IMR-90 (cell line): Measurements from ENCODE around the gene MED23. TPM values are rescaled to one million over a fixed set of nuclear protein-coding genes. Genes with fewer than 3 reads are reported as not detected.

Experiments used
- ATAC-seq: fragments of 200-7000 bp; cut with Tn5 transposase; 2 replicates; pipeline ENCODE4 v1.9.1; 2020; ENCODE audit warnings: low read depth, mild to moderate bottlenecking, moderate library complexity
- BruUV-seq: library from RNA; stranded (reverse); fragments of 400-500 nt; replicated peaks from 2 replicates; lab custom pipeline; 2021; lab: Mats Ljungman, UMichigan
- CTCF ChIA-PET: fragments of 300-600 bp; formaldehyde crosslinking; extraction: SDS; loops from one replicate; lab custom pipeline; 2021; ENCODE audit warnings: antibody characterized with exemption; lab: Yijun Ruan, JAX
- POLR2A ChIA-PET: fragments of 300-600 bp; sonication (Branson Sonifier 250); formaldehyde crosslinking; loops from one replicate; lab custom pipeline; 2022; ENCODE audit warnings: antibody characterized with exemption; ENCODE audit not compliant: unreplicated experiment; lab: Charles Lee
- DNase-seq: peaks from one replicate; pipeline ENCODE4 v3.0.0; 2013
- H2AFZ ChIP-seq: replicated peaks from 2 replicates; pipeline ENCODE3; 2013; ENCODE audit warnings: low read length, mild to moderate bottlenecking; ENCODE audit not compliant: poor library complexity
- H2AK5ac ChIP-seq: 2 replicates; pipeline ENCODE4 v1.6.1; 2013; ENCODE audit warnings: low read depth, low read length, inconsistent platforms
- H2AK9ac ChIP-seq: replicated peaks from 2 replicates; pipeline ENCODE3; 2013; ENCODE audit warnings: mild to moderate bottlenecking, low read depth, low read length, moderate library complexity; ENCODE audit not compliant: poor library complexity
- H2BK120ac ChIP-seq: 2 replicates; pipeline ENCODE4 v1.6.1; 2013; ENCODE audit warnings: low read depth, low read length, inconsistent platforms
- H2BK15ac ChIP-seq: 3 replicates; pipeline ENCODE4 v1.6.1; 2013; ENCODE audit warnings: low read depth, low read length, inconsistent platforms
- H2BK20ac ChIP-seq: 2 replicates; pipeline ENCODE4 v1.6.1; 2013; ENCODE audit warnings: low read depth, mild to moderate bottlenecking, inconsistent platforms, low read length, moderate library complexity
- H2BK5ac ChIP-seq: 2 replicates; pipeline ENCODE4 v1.6.1; 2013; ENCODE audit warnings: mild to moderate bottlenecking, low read depth, low read length, inconsistent platforms; ENCODE audit not compliant: poor library complexity, severe bottlenecking
- H3K14ac ChIP-seq: replicated peaks from 2 replicates; pipeline ENCODE4 v1.6.1; 2013; ENCODE audit warnings: low read depth, low read length, inconsistent platforms
- H3K18ac ChIP-seq: 2 replicates; pipeline ENCODE4 v1.6.1; 2013; ENCODE audit warnings: low read depth, low read length, control low read depth
- H3K23ac ChIP-seq: 2 replicates; pipeline ENCODE4 v1.6.1; 2013; ENCODE audit warnings: low read depth, low read length, inconsistent platforms
- H3K27ac ChIP-seq: 2 replicates; pipeline ENCODE4 v1.5.1; 2013; ENCODE audit warnings: mild to moderate bottlenecking, control low read depth, low read length; ENCODE audit not compliant: insufficient read depth
- H3K27me3 ChIP-seq: 2 replicates; pipeline ENCODE4 v1.6.1; 2013; ENCODE audit warnings: low read length; ENCODE audit not compliant: control insufficient read depth, insufficient read depth
- H3K36me3 ChIP-seq: 2 replicates; pipeline ENCODE4 v1.6.1; 2013; ENCODE audit warnings: low read length, mixed read lengths; ENCODE audit not compliant: control insufficient read depth, insufficient read depth
- H3K4ac ChIP-seq: 2 replicates; pipeline ENCODE4 v1.6.1; 2013; ENCODE audit warnings: low read depth, low read length, inconsistent platforms
- H3K4me1 ChIP-seq: 2 replicates; pipeline ENCODE4 v1.6.1; 2013; ENCODE audit warnings: low read length, mixed read lengths; ENCODE audit not compliant: control insufficient read depth, insufficient read depth
- H3K4me2 ChIP-seq: 2 replicates; pipeline ENCODE4 v1.6.1; 2013; ENCODE audit warnings: low read depth, mild to moderate bottlenecking, control low read depth, low read length, moderate library complexity
- H3K4me3 ChIP-seq: 2 replicates; pipeline ENCODE4 v1.5.1; 2013; ENCODE audit warnings: low read depth, mild to moderate bottlenecking, control low read depth, low read length, moderate library complexity; ENCODE audit not compliant: insufficient read depth
- H3K56ac ChIP-seq: 2 replicates; pipeline ENCODE4 v1.6.1; 2013; ENCODE audit warnings: low read length, inconsistent platforms; ENCODE audit not compliant: insufficient read depth; ENCODE audit errors: extremely low read depth
- H3K79me1 ChIP-seq, 2 experiments: 2 replicates each; pipeline ENCODE4 v1.6.1; 2013; ENCODE audit warnings: low read length in 2 of 2, inconsistent platforms in 1 of 2, low read depth in 1 of 2
- H3K9ac ChIP-seq: 2 replicates; pipeline ENCODE4 v1.6.1; 2013; ENCODE audit warnings: low read depth, low read length, control low read depth
- H3K9me1 ChIP-seq: 2 replicates; pipeline ENCODE4 v1.6.1; 2013; ENCODE audit warnings: low read length, inconsistent platforms; ENCODE audit not compliant: insufficient read depth
- H3K9me3 ChIP-seq: 2 replicates; pipeline ENCODE4 v1.6.1; 2013; ENCODE audit warnings: low read length; ENCODE audit not compliant: control insufficient read depth, insufficient read depth
- H4K20me1 ChIP-seq: 2 replicates; pipeline ENCODE4 v1.6.1; 2013; ENCODE audit warnings: low read length, inconsistent platforms; ENCODE audit not compliant: insufficient read depth
- H4K5ac ChIP-seq: 2 replicates; pipeline ENCODE4 v1.6.1; 2013; ENCODE audit warnings: mild to moderate bottlenecking, low read depth, low read length, control low read depth
- H4K8ac ChIP-seq, 2 experiments: 2 replicates each; pipeline ENCODE4 v1.6.1; 2013; ENCODE audit warnings: low read depth in 2 of 2, low read length in 2 of 2, control low read depth in 1 of 2, inconsistent platforms in 1 of 2
- H4K91ac ChIP-seq: 2 replicates; pipeline ENCODE4 v1.6.1; 2013; ENCODE audit warnings: low read depth, low read length, inconsistent platforms; ENCODE audit not compliant: insufficient read depth
- CEBPB ChIP-seq: IDR thresholded peaks from 2 replicates; pipeline ENCODE4 v1.6.1; 2012; ENCODE audit warnings: low read depth, low read length, improper control_type of control experiment
- CHD1 ChIP-seq: IDR thresholded peaks from 2 replicates; pipeline ENCODE4 v1.6.1; 2012; ENCODE audit warnings: low read depth, low read length, improper control_type of control experiment
- FOS ChIP-seq: fragments of 150-350 bp; IDR thresholded peaks from 2 replicates; pipeline ENCODE4 v1.6.1; 2016; ENCODE audit warnings: low read depth, low read length
- MAFK ChIP-seq: IDR thresholded peaks from 2 replicates; pipeline ENCODE4 v1.6.1; 2012; ENCODE audit warnings: low read depth, low read length, improper control_type of control experiment
- MAZ ChIP-seq: IDR thresholded peaks from 2 replicates; pipeline ENCODE4 v1.6.1; 2012; ENCODE audit warnings: low read depth, mild to moderate bottlenecking, low read length, improper control_type of control experiment, moderate library complexity, borderline replicate concordance
- MXI1 ChIP-seq: IDR thresholded peaks from 2 replicates; pipeline ENCODE4 v1.6.1; 2012; ENCODE audit warnings: low read depth, mild to moderate bottlenecking, low read length, moderate library complexity, borderline replicate concordance
- NFE2L2 ChIP-seq: fragments of 150-350 bp; IDR thresholded peaks from 2 replicates; pipeline ENCODE4 v1.6.1; 2016; ENCODE audit warnings: low read depth, mild to moderate bottlenecking, low read length
- POLR2A ChIP-seq: IDR thresholded peaks from 2 replicates; pipeline ENCODE4 v1.6.1; 2012; ENCODE audit warnings: mild to moderate bottlenecking, low read depth, low read length
- RFX5 ChIP-seq: IDR thresholded peaks from 2 replicates; pipeline ENCODE4 v1.8.0; 2012; ENCODE audit warnings: low read depth, mild to moderate bottlenecking, low read length, moderate library complexity
- SMC3 ChIP-seq: fragments of 150-350 bp; IDR thresholded peaks from 2 replicates; pipeline ENCODE4 v1.6.1; 2016; ENCODE audit warnings: low read depth, mild to moderate bottlenecking, antibody characterized with exemption, low read length, moderate library complexity
- WGBS, 2 experiments: methylation state at CpG; one replicate each; pipeline versions ENCODE4 v1.1.5 to v1.1.7; 2013; ENCODE audit warnings: missing lambda C conversion rate in 2 of 2; ENCODE audit not compliant: insufficient read length in 1 of 2; ENCODE audit errors: extremely low coverage in 2 of 2; 5-methylcytosine and 5-hydroxymethylcytosine counted together
- dilution Hi-C: fragments of 300-500 bp; cut with HindIII; formaldehyde crosslinking; loops from one replicate; pipeline ENCODE4 v1.14.3; 2018; ENCODE audit warnings: low sequenced_read_pairs; ENCODE audit not compliant: unreplicated experiment
- in situ Hi-C: fragments of 300-500 bp; cut with MboI; formaldehyde crosslinking; loops from 3 replicates; pipeline ENCODE4 v1.14.3; 2019; ENCODE audit warnings: low sequenced_read_pairs, inconsistent platforms, mixed read lengths
- intact Hi-C: fragments of 100-400 bp; cut with micrococcal nuclease; formaldehyde crosslinking; loops from 2 replicates; pipeline ENCODE4 v1.10.0; 2022
- polyA plus RNA-seq, 3 experiments: library from polyadenylated mRNA; depleted of rRNA; stranded (reverse); fragments of >200 nt; gene quantifications; 2 replicates each; pipeline ENCODE4 v1.2.3, GENCODE V29; 2012; ENCODE audit warnings: low replicate concordance in 1 of 3
- total RNA-seq: library from RNA; depleted of rRNA; stranded (reverse); fragments of >200 nt; gene quantifications from 2 replicates; pipeline ENCODE4 v1.2.3, GENCODE V29; 2012
- TF ChIP-seq, protein P1 (sequence below): conservative IDR thresholded peaks from 2 replicates; pipeline ENCODE4 v1.5.1; 2012; ENCODE audit warnings: mild to moderate bottlenecking, low read depth, low read length, improper control_type of control experiment
- TF ChIP-seq, protein P2 (sequence below): fragments of 150-350 bp; IDR thresholded peaks from 2 replicates; pipeline ENCODE4 v1.6.1; 2017; ENCODE audit warnings: mild to moderate bottlenecking, antibody characterized with exemption, low read length, low read depth

MED23 gene
- total and polyA plus RNA-seq, 2 of the 4 experiments (the other 2 are of a cell fraction), result 16.0 to 40.7 TPM

DNA sequence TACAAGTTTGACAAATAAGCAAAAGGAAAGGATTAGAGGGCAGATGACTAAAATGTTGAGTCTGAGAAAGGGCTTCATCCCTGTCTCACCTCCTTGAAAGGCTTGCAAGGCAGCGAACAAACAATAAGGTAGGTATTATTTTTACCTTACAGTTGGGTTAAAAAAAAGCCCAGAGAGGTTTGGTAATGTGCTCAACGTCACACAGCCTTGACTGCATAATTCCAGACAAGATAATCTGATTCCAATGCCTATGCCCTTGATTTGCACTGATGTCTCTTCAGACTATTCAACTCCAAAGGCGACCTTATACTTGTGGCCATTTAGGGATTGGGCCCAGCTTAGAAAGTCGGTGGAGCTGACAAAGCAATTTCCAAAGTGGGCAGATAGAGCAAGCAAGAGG lies 53.4 kb downstream of the MED23 start:
- Histone ChIP-seq H4K91ac (no peak overlapping the region), H2BK20ac (no peak overlapping the region), H3K79me1 (no peaks in the 10 kb centered on the region), H2BK5ac (no peak overlapping the region), H3K9ac (no peak overlapping the region), H2AFZ (no peak overlapping the region), H2AK9ac (no peak overlapping the region), H3K27me3 (no peaks in the 10 kb centered on the region), H3K9me1 (no peaks in the 10 kb centered on the region; the same call in 1 of the 2 replicates), H3K14ac (no peak overlapping the region), H4K8ac (no peak overlapping the region), H2AK5ac (no peak overlapping the region), H3K4me3 (no peak overlapping the region), H4K5ac (no peak overlapping the region), H3K23ac (no peak overlapping the region), H3K18ac (no peak overlapping the region), H2BK15ac (no peak overlapping the region), H3K36me3 (peaks cover 5% of the 10 kb centered on the region; the same call in 1 of the 2 replicates), H3K27ac (no peak overlapping the region), H3K4me2 (no peak overlapping the region), H3K9me3 (no peaks in the 10 kb centered on the region), H3K4ac (no peak overlapping the region), H4K20me1 (no peaks in the 10 kb centered on the region), H3K56ac (no peak overlapping the region), H3K4me1 (no peaks in the 10 kb centered on the region), H2BK120ac (no peak overlapping the region)
- WGBS, 2 experiments, result 100% methylated on average over 1 of the region's 4 CpGs; no CpG with 5 or more reads in 1 of the 2 experiments
- CTCF ChIA-PET, result no interaction called here
- dilution Hi-C loops (no loop called here), intact Hi-C loops (no loop called here), in situ Hi-C loops (no loop called here)
- TF ChIP-seq POLR2A, result no peak
- no peak for TF ChIP-seq MAZ
- no peak for TF ChIP-seq CHD1
- no peak for TF ChIP-seq CEBPB
- TF ChIP-seq NFE2L2, result no peak
- no peak for TF ChIP-seq MAFK
- TF ChIP-seq FOS, result no peak
- TF ChIP-seq RFX5, result no peak
- TF ChIP-seq, protein P1, sequence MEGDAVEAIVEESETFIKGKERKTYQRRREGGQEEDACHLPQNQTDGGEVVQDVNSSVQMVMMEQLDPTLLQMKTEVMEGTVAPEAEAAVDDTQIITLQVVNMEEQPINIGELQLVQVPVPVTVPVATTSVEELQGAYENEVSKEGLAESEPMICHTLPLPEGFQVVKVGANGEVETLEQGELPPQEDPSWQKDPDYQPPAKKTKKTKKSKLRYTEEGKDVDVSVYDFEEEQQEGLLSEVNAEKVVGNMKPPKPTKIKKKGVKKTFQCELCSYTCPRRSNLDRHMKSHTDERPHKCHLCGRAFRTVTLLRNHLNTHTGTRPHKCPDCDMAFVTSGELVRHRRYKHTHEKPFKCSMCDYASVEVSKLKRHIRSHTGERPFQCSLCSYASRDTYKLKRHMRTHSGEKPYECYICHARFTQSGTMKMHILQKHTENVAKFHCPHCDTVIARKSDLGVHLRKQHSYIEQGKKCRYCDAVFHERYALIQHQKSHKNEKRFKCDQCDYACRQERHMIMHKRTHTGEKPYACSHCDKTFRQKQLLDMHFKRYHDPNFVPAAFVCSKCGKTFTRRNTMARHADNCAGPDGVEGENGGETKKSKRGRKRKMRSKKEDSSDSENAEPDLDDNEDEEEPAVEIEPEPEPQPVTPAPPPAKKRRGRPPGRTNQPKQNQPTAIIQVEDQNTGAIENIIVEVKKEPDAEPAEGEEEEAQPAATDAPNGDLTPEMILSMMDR, result no peak
- no peak for TF ChIP-seq MXI1
- TF ChIP-seq, protein P2, sequence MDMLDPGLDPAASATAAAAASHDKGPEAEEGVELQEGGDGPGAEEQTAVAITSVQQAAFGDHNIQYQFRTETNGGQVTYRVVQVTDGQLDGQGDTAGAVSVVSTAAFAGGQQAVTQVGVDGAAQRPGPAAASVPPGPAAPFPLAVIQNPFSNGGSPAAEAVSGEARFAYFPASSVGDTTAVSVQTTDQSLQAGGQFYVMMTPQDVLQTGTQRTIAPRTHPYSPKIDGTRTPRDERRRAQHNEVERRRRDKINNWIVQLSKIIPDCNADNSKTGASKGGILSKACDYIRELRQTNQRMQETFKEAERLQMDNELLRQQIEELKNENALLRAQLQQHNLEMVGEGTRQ, result no peak
- TF ChIP-seq SMC3, result no peak
- no peak for DNase-seq
- ATAC-seq, result no peak
- POLR2A ChIA-PET, result no interaction called here
- no TSS peak for BruUV-seq
